Panc1 (cell line): ENCODE data around the gene TRMT5. TPM values are rescaled to one million over a fixed set of nuclear protein-coding genes. Genes with fewer than 3 reads are reported as not detected.

Experiments
- ATAC-seq: fragments of 200-7000 bp; cut with Tn5 transposase; 2 replicates; pipeline ENCODE4 v1.9.1; 2020; ENCODE audit warnings: mild to moderate bottlenecking, moderate library complexity
- BruUV-seq: library from RNA; stranded (reverse); fragments of 400-500 nt; replicated peaks from 2 replicates; lab custom pipeline; 2021; lab: Mats Ljungman, UMichigan
- CTCF ChIA-PET: fragments of 300-600 bp; sonication (Branson Sonifier 250); formaldehyde crosslinking; loops from one replicate; lab custom pipeline; 2022; ENCODE audit warnings: antibody characterized with exemption; lab: Charles Lee
- POLR2A ChIA-PET: fragments of 300-600 bp; sonication (Branson Sonifier 250); formaldehyde crosslinking; loops from one replicate; lab custom pipeline; 2022; ENCODE audit warnings: antibody characterized with exemption; lab: Charles Lee
- DNase-seq: peaks from one replicate; pipeline ENCODE4 v3.0.0-alpha.2; 2010; ENCODE audit warnings: low read depth, low spot score
- H3K27ac ChIP-seq: 2 replicates; pipeline ENCODE4 v1.5.1; 2011; ENCODE audit warnings: mild to moderate bottlenecking, low read length, inconsistent platforms
- H3K27me3 ChIP-seq: fragments of 200-500 bp; sonication (Bioruptor generic); 2 replicates; pipeline ENCODE4 v1.6.0; 2014; ENCODE audit warnings: low read length, inconsistent platforms; ENCODE audit not compliant: control insufficient read depth, insufficient read depth
- H3K36me3 ChIP-seq: fragments of 200-500 bp; sonication (Bioruptor generic); 2 replicates; pipeline ENCODE4 v1.5.1; 2014; ENCODE audit warnings: inconsistent platforms, mild to moderate bottlenecking, low read length, moderate library complexity; ENCODE audit not compliant: control insufficient read depth, insufficient read depth
- H3K4me1 ChIP-seq: 2 replicates; pipeline ENCODE4 v1.5.1; 2011; ENCODE audit warnings: inconsistent platforms, mild to moderate bottlenecking, low read length, moderate library complexity; ENCODE audit not compliant: control insufficient read depth, insufficient read depth
- H3K4me3 ChIP-seq, 2 experiments: 2 replicates each; pipeline ENCODE4 v1.5.1; 2011 to 2012; ENCODE audit warnings: low read depth in 2 of 2, low read length in 2 of 2, mild to moderate bottlenecking in 2 of 2, inconsistent platforms in 1 of 2, moderate library complexity in 1 of 2
- H3K9me3 ChIP-seq: fragments of 200-500 bp; sonication (Bioruptor generic); 2 replicates; pipeline ENCODE4 v1.5.1; 2014; ENCODE audit warnings: low read depth, mild to moderate bottlenecking, inconsistent platforms, low read length, moderate library complexity; ENCODE audit not compliant: control insufficient read depth, insufficient read depth
- CTCF ChIP-seq: fragments of 450-650 bp; IDR thresholded peaks from 2 replicates; pipeline ENCODE4 v1.5.1; 2017; ENCODE audit warnings: mild to moderate bottlenecking
- POLR2AphosphoS5 ChIP-seq: IDR thresholded peaks from 2 replicates; pipeline ENCODE4 v1.6.1; 2012; ENCODE audit warnings: mild to moderate bottlenecking, low read depth, low read length, moderate library complexity
- REST ChIP-seq, 2 experiments: IDR thresholded peaks; 2 replicates each; pipeline ENCODE4 v1.6.1; 2011 to 2012; ENCODE audit warnings: low read depth in 2 of 2, control low read depth in 1 of 2, low read length in 1 of 2, mild to moderate bottlenecking in 1 of 2, moderate library complexity in 1 of 2; ENCODE audit not compliant: insufficient read depth in 1 of 2
- SIN3A ChIP-seq: IDR thresholded peaks from 2 replicates; pipeline ENCODE4 v1.6.1; 2012; ENCODE audit warnings: low read depth, mild to moderate bottlenecking, low read length, moderate library complexity, borderline replicate concordance; ENCODE audit not compliant: insufficient read depth
- TCF7L2 ChIP-seq: IDR thresholded peaks from 2 replicates; pipeline ENCODE4 v1.6.1; 2011; ENCODE audit warnings: mild to moderate bottlenecking, low read depth, low read length, inconsistent platforms
- in situ Hi-C: cut with HindIII; loops from 2 replicates; pipeline ENCODE4 v1.10.0; 2016; ENCODE audit warnings: low sequenced_read_pairs, low pct_unique_long_range_greater_than_20kb
- intact Hi-C: fragments of 100-400 bp; cut with micrococcal nuclease; formaldehyde crosslinking; loops from one replicate; pipeline ENCODE4 v1.10.0; 2022; ENCODE audit not compliant: unreplicated experiment
- total RNA-seq: library from RNA; stranded (reverse); gene quantifications from one replicate; pipeline ENCODE4 v1.2.1, GENCODE V29; 2021; ENCODE audit not compliant: unreplicated experiment

TRMT5 gene
- total RNA-seq, 1 experiment from 2014 or later, result 14.9 TPM

- POLR2A ChIA-PET, result no interaction called here
- Histone ChIP-seq H3K27me3 (no peaks in the 10 kb centered on the region), H3K27ac (no peak overlapping the region), H3K36me3 (no peaks in the 10 kb centered on the region), H3K9me3 (no peaks in the 10 kb centered on the region), H3K4me3 (no peak overlapping the region), H3K4me1 (no peaks in the 10 kb centered on the region)
- in situ Hi-C loops, result no loop called here
- DNase-seq, result no peak
- BruUV-seq, result no TSS peak
- intact Hi-C loops, result no loop called here
- no peak for ATAC-seq
- TF ChIP-seq TCF7L2, result no peak
- no peak for TF ChIP-seq CTCF
- TF ChIP-seq SIN3A, result no peak
- no peak for TF ChIP-seq REST (IDR thresholded peaks at IDR 0.05; ENCODE audit: insufficient read depth in 1 of 2, low read depth in 2 of 2, low read length in 1 of 2)
- no peak for TF ChIP-seq POLR2AphosphoS5
- CTCF ChIA-PET, result no interaction called here
Measured at GRCh38 chr14:60935319-60935718, 45.6 kb downstream of the TRMT5 start.

GRCh38 chr14:60933920-60934655, 46.8 kb downstream of the TRMT5 start:
- TF ChIP-seq POLR2AphosphoS5, result no peak
- TF ChIP-seq CTCF, result no peak
- TF ChIP-seq REST (IDR thresholded peaks at IDR 0.05; ENCODE audit: insufficient read depth in 1 of 2, low read depth in 2 of 2, low read length in 1 of 2), result no peak
- no peak for TF ChIP-seq SIN3A
- no peak for TF ChIP-seq TCF7L2
- intact Hi-C loops (no loop called here), in situ Hi-C loops (no loop called here)
- Histone ChIP-seq H3K27ac (no peak overlapping the region), H3K36me3 (no peaks in the 10 kb centered on the region), H3K9me3 (no peaks in the 10 kb centered on the region), H3K4me1 (no peaks in the 10 kb centered on the region), H3K27me3 (no peaks in the 10 kb centered on the region), H3K4me3 (no peak overlapping the region)
- ATAC-seq (no peak), DNase-seq (no peak)
- POLR2A ChIA-PET, result no interaction called here
- CTCF ChIA-PET, result no interaction called here
- BruUV-seq, result no TSS peak
